ENCODE measurements around the gene SORCS2.

The SORCS2 gene

GRCh38 chr4:7745301-7745885 lies 553.1 kb downstream of the SORCS2 start:
- in situ Hi-C loops (cut with MboI; ENCODE audit: low sequenced_read_pairs): no loop called here

- in situ Hi-C loops (cut with MboI; ENCODE audit: low sequenced_read_pairs): no loop called here
These were observed 554.2 kb downstream of the SORCS2 start for GRCh38 chr4:7746351-7747061.

- in situ Hi-C loops (cut with MboI; ENCODE audit: low sequenced_read_pairs): no loop called here
These were observed 554.7 kb downstream of the SORCS2 start for GRCh38 chr4:7747062-7747385.

- in situ Hi-C loops (cut with MboI; ENCODE audit: low sequenced_read_pairs): no loop called here
These were observed 555.2 kb downstream of the SORCS2 start for GRCh38 chr4:7747566-7747965.

GRCh38 chr4:7750523-7750922 lies 558.2 kb downstream of the SORCS2 start:
- in situ Hi-C loops (cut with MboI; ENCODE audit: low sequenced_read_pairs): no loop called here

GRCh38 chr4:7750972-7751371 lies 558.6 kb downstream of the SORCS2 start:
- in situ Hi-C loops (cut with MboI; ENCODE audit: low sequenced_read_pairs): no loop called here

GRCh38 chr4:7752649-7753048 lies 560.3 kb downstream of the SORCS2 start:
- in situ Hi-C loops (cut with MboI; ENCODE audit: low sequenced_read_pairs): no loop called here

- in situ Hi-C loops (cut with MboI; ENCODE audit: low sequenced_read_pairs): no loop called here
These were observed 560.9 kb downstream of the SORCS2 start for GRCh38 chr4:7753271-7753670.

GRCh38 chr4:7753931-7754465 lies 561.7 kb downstream of the SORCS2 start:
- in situ Hi-C loops (cut with MboI; ENCODE audit: low sequenced_read_pairs): no loop called here

GRCh38 chr4:7754565-7755262 lies 562.4 kb downstream of the SORCS2 start:
- in situ Hi-C loops (cut with MboI; ENCODE audit: low sequenced_read_pairs): no loop called here

GRCh38 chr4:7755561-7755960 lies 563.2 kb downstream of the SORCS2 start:
- in situ Hi-C loops (cut with MboI; ENCODE audit: low sequenced_read_pairs): no loop called here

GRCh38 chr4:7756071-7756470 lies 563.7 kb downstream of the SORCS2 start:
- in situ Hi-C loops (cut with MboI; ENCODE audit: low sequenced_read_pairs): no loop called here

- in situ Hi-C loops (cut with MboI; ENCODE audit: low sequenced_read_pairs): no loop called here
These were observed 564.4 kb downstream of the SORCS2 start for GRCh38 chr4:7756561-7757355.

- in situ Hi-C loops (cut with MboI; ENCODE audit: low sequenced_read_pairs): no loop called here
These were observed 565.4 kb downstream of the SORCS2 start for GRCh38 chr4:7757501-7758471.

GRCh38 chr4:7758476-7758875 lies 566.1 kb downstream of the SORCS2 start:
- in situ Hi-C loops (cut with MboI; ENCODE audit: low sequenced_read_pairs): no loop called here

GRCh38 chr4:7759216-7759615 lies 566.9 kb downstream of the SORCS2 start:
- in situ Hi-C loops (cut with MboI; ENCODE audit: low sequenced_read_pairs): no loop called here

- in situ Hi-C loops (cut with MboI; ENCODE audit: low sequenced_read_pairs): no loop called here
These were observed 567.3 kb downstream of the SORCS2 start for GRCh38 chr4:7759635-7760034.

GRCh38 chr4:7760228-7760627 lies 567.9 kb downstream of the SORCS2 start:
- in situ Hi-C loops (cut with MboI; ENCODE audit: low sequenced_read_pairs): no loop called here

- in situ Hi-C loops (cut with MboI; ENCODE audit: low sequenced_read_pairs): no loop called here
These were observed 568.4 kb downstream of the SORCS2 start for GRCh38 chr4:7760706-7761105.

- in situ Hi-C loops (cut with MboI; ENCODE audit: low sequenced_read_pairs): no loop called here
These were observed 569.0 kb downstream of the SORCS2 start for GRCh38 chr4:7761312-7761711.
